NCI-H2196 (cell line): ENCODE results near the gene ZNF215.
"Not testable (repeated sequence)": the region's sequence is repeated elsewhere in the genome, so short reads cannot be mapped to it uniquely, and the experiment has no call there.

ENCODE experiments used
- DNase-seq: peaks from one replicate; lab custom pipeline; 2025; ENCODE audit not compliant: unreplicated experiment; lab: John Stamatoyannopoulos, UW

Gene ZNF215

DNA sequence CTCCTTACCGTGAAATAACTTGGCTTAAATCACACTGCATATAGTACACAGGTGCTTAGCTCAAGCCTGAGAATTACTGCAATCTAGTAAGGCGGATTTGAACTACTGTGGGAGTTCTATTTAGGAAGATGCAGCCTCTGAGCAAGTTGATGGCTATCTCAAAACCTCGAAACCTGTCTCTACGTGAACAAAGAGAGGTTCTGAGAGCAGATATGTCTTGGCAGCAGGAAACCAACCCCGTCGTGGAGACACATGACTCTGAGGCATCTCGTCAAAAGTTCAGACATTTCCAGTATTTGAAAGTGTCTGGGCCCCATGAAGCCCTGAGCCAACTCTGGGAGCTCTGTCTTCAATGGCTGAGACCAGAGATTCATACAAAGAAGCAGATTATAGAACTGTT lies 5.9 kb downstream of the ZNF215 start:
- no peak for DNase-seq

DNA sequence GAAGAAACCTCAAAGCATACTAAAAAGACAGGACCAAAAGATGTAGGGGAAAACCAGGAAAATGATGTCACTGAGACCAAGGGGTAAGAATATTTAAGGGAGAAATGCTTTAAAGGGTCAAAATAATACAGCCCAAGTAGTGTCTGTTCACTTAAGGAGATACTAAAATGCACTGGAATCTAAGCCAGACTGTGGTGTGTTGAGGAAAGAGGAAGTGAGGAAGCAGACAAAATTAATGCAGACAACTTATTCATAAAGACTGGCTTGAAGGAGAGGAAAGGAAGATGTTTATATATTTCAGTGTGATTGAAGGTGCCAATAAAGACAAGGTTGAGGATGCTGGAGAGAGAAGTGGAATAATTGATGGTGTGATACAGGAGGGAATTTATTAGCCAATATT lies 15.7 kb downstream of the ZNF215 start:
- DNase-seq = no peak

DNA sequence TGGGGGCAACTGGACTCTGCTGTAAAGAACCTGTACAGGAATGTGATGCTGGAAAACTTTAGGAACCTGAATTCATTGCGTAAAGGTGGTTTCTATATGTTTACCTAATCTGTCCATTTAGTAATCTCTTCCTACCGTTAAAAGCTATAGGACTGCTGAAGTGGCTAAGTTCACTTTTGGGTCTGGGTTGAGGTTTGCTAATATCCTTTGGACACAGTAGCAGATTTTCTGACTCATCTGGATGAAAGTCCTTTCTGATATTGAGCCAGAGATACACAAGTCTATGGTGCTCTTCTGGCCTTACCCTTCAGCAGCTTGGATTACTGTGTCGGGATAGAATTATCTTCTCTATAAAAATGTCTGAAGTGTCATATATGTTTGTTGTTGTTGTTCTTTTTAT lies 16.9 kb downstream of the ZNF215 start:
- no peak for DNase-seq

DNA sequence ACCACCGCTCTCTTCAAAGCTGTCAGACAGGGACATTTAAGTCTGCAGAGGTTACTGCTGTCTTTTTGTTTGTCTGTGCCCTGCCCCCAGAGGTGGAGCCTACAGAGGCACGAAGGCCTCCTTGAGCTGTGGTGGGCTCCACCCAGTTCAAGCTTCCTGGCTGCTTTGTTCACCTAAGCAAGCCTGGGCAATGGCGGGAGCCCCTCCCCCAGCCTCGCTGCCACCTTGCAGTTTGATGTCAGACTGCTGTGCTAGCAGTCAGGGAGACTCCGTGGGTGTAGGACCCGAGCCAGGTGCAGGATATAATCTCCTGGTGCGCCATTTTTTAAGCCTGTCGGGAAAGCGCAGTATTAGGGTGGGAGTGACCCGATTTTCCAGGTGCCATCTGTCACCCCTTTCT lies 28.0 kb downstream of the ZNF215 start:
- not testable (repeated sequence) for DNase-seq

DNA sequence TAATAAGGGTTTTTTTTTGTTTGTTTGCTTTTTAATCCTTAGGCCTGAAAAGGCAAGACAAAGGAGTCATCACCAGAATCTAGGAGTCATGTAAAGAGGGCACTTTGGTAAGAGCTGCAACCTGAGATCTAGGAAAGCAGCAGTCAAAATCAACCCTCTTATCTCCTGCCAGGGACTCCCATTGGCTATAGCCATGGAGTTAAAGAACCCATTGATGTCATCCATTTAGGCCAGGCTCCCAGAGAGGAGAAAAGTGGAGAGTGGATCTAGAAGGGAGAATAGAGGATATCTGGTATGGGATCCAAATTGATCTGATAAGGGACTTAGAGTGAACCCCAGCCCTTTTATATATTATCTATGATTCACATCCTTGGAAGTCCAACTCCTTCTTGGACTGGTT lies 35.9 kb downstream of the ZNF215 start:
- no peak for DNase-seq

DNA sequence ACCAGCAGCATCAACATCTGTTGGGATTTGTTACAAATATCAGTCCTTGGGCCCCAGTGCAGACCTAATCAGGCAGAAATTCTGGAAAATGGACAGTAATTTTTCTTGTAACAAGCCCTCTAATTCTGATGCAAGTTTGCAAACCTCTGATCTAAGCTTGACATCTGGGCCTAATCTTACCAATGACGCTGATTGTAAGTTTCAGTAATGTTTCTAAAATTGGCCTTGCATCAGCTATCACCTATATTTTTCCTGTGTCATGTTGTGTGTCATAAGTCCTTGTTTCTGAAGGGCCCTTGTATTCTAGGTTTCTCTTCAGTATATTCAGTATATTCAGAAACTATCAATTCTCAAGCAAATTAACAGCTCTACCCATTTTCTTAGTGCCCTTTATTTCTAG lies 36.4 kb downstream of the ZNF215 start:
- DNase-seq = no peak

DNA sequence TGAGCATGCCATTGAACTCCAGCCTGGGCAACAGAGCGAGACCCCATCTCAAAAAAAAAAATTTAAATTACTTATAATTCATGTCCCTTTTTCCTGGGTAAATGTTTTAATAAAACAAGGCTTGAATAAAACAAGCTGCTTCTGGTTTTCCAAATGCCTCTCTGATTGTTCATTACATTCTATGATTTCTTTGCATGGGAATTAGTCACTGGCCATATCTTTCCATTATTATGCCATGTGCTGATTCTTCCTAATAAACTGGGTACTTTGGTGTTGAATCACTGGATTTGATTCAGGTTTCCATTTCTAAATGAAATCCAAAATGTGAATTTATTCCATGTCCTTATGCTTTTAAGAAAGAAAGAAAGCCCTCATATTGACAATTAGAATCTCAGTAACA lies 42.6 kb downstream of the ZNF215 start:
- no peak for DNase-seq

DNA sequence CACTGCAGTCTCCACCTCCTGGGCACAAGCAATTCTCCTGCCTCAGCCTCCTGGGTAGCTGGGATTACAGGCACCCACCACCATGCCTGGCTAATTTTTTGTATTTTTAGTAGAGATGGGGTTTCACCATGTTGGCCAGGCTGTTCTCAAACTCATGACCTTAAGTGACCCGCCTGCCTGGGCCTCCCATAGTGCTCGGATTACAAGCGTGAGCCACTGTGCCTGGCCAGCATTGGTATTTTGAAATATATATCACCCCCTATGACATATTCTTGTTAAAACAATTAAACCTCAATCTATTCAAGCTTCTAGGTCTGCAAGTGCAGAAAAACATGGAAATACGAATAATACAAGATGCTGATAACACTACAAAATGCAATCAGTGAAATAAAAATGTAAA lies 43.6 kb downstream of the ZNF215 start:
- DNase-seq = not testable (repeated sequence)

DNA sequence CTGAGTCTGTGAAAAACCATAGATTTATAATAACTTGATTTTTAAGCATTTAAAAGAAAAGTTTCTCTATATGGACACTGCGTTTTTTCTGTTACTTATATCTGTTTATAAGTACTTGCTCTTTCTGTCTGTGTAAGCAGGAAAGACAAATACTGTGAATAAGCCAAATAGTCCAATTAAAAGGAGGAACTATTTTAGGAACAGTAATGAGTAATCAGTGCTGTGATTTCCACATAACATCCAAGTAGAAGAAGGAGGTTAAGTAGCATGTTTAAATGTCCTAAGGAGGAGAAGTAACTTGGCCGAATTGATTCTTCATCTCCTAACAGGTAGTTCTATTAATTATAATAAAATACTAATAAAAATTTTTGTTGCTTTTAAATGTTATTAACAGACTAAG lies 53.1 kb downstream of the ZNF215 start:
- DNase-seq = no peak

DNA sequence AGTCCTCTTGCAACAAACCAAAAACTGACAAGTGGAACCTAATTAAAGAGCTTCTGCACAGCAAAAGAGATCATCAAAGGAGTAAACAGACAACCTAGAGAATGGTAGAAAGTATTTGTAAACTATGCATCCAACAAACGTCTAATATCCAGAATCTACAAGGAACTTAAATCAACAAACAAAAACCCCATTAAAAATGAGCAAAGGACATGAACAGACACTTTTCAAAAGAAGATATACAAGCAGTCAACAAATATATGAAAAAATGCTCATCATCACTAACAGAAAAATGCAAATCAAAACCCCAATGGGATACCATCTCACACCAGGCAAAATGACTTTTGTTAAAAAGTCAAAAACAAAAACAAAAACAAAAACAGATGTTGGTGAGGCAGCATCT lies 60.3 kb downstream of the ZNF215 start:
- DNase-seq = no peak

DNA sequence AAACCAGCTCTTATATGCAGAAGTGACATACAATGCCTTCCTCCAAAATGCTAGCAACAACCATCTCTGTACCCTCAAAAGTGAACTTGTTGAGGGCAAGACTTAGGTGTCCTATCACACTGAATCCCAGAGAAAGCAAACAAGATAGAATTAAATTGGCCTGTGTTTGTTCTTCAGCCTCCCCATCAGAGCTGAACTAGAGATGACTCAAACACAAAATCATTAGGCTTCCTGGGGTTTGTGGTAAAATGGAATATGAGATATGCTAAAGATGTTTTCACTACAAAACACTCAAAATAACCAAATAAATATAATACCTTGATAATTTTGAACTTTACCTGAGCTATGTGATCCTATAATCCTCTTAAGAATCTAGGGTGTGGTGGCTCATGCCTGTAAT lies 62.3 kb downstream of the ZNF215 start:
- no peak for DNase-seq

DNA sequence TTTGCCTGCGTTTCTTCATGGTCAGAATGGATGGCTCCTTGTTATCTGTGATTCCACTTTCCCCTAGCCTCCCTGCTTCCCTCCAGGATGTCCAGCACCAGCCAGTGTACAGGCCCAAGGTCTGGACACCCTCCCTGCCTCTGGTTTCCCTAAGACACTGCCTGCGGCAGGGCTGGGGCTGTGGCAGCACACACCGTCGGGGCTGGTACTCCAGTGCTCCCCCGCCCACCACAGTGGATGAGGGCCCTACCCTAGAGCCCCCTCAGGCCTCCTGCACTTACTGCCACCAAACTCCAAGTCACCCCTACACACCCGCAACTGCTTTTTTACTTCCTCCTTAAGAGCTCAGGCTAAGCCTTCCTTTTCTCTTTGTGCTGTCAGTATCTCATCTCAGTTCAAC lies 65.0 kb downstream of the ZNF215 start:
- DNase-seq = no peak

DNA sequence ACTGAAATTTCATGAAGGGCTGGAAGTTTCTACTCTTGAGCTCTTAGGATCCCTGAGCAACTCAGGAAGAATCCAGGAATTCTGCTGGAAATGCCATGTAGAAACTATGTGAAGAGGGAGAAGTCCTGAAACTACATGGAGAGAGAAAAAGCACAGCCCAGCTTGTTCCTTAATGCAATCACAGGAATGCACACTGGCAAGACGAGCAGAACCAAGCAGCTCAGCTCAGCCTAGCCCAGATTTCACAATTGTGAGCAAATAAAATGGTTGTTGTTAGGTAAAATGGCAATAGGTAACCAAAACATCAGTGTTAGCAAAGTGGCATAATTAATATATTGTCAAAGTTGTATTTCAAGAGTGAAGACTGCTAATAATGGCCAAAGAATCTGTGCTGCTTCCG lies 65.8 kb downstream of the ZNF215 start:
- no peak for DNase-seq

DNA sequence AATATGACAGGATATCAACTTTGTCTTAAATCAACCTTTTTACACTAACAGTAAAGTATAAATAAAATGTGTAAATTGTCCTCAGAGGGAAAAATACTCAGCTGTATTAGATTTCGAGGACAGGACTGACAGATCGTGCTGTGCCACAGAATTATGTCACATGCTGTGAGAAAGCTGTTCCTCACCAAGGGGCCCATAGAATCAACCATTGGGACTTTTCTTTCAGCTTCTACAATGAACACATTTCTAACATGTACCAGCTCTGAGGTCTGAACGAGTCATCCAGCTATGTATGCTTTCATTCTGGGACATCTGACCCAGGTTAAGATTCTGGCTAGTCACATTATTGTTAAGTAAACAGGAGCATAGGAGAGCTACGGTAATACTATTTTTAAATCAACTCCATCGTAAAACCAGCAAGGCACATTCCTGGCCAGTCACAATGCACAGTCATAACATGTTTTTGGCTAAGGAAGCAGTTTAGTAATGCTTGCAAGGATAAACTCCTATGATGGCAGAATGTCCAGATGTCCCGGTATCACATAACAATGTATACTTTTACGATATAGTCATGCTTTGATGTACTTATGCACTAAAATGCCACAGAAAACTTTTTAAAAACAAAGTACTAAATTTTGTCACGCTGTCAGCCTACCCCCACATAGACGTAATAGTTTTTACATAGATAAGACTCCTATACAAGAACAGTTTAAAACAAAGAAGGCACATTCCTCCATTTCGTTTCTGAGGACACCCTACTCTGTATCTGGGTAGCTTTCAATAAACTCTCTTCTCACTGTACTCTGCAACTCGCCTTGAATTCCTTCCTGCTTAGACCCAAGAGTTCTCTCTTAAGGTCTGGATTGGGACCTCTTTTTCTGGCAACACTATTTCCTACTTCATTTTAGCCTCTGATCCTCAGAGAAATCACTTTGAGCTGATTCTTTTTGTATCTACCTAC lies 66.5 kb downstream of the ZNF215 start:
- no peak for DNase-seq

DNA sequence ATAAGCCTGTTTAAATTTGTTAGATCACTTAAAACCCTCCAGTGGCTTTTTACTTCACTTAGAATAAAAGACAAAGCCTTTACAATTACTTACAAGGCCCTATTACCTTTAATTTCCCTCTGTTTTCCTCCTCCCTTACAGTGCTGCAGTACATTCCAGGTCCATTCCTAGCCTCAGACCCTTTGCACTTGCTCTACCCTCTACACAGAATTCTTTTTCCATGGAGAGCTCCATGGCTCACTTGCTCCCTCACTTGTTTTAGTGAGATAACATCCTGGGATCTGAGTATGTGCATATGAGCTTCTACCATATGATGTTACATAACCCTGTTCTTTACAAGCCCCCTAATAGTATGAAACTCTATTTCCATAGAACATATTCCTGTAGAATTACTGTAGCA lies 69.5 kb downstream of the ZNF215 start:
- no peak for DNase-seq

DNA sequence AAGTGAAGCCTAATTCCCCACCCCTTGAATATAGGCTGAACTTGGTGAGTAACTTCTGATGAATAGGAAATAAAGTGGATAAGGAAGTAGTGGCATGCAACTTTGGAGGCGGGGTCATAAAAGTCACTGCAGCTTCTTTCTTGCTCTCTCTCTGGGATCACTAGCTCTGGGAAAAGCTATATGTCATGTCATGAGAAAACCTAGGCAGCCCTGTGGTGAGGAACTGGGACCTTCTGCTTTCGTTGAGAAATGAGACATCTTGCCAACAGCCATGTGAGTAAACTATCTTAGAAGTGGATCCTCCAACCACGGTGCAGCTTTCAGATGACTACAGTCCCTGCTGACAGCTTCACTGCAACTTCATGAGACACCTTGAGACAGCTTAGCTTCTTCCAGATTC lies 78.3 kb downstream of the ZNF215 start:
- DNase-seq = no peak
